ENCODE measurements around the gene WDR4.
A peak's percentile ranks its signal among the peaks of the same experiment; 100 is the strongest.

WDR4 gene

GRCh38 chr21:42853621-42854020 lies 25.7 kb downstream of the WDR4 start:
- no peak for DNase-seq (ENCODE audit: low read depth)

GRCh38 chr21:42852925-42853570 lies 26.3 kb downstream of the WDR4 start:
- TF ChIP-seq CTCF (IDR thresholded peaks at IDR 0.05; ENCODE audit: control insufficient read depth, insufficient read depth, low read depth, low read length, missing control alignments), result no peak
- DNase-seq (ENCODE audit: low read depth), result no peak
- H3K4me3 ChIP-seq (ENCODE audit: control insufficient read depth, low read depth, low read length), result no peak overlapping the region

More at GRCh38 chr21:42853621-42854020, 25.7 kb downstream of the WDR4 start:
- TF ChIP-seq CTCF (IDR thresholded peaks at IDR 0.05; ENCODE audit: control insufficient read depth, insufficient read depth, low read depth, low read length, missing control alignments), result no peak
- no peak overlapping the region for H3K4me3 ChIP-seq (ENCODE audit: control insufficient read depth, low read depth, low read length)

GRCh38 chr21:42851812-42852665 lies 27.3 kb downstream of the WDR4 start:
- no peak overlapping the region for H3K4me3 ChIP-seq (ENCODE audit: control insufficient read depth, low read depth, low read length)
- DNase-seq (ENCODE audit: low read depth), result no peak
- TF ChIP-seq CTCF (IDR thresholded peaks at IDR 0.05; ENCODE audit: control insufficient read depth, insufficient read depth, low read depth, low read length, missing control alignments), result no peak

- H3K4me3 ChIP-seq (ENCODE audit: control insufficient read depth, low read depth, low read length), result no peak overlapping the region
- no peak for DNase-seq (ENCODE audit: low read depth)
- TF ChIP-seq CTCF (IDR thresholded peaks at IDR 0.05; ENCODE audit: control insufficient read depth, insufficient read depth, low read depth, low read length, missing control alignments), result peak; percentile 36
These were observed 28.4 kb downstream of the WDR4 start for GRCh38 chr21:42850866-42851391.

- no peak for TF ChIP-seq CTCF (IDR thresholded peaks at IDR 0.05; ENCODE audit: control insufficient read depth, insufficient read depth, low read depth, low read length, missing control alignments)
- no peak for DNase-seq (ENCODE audit: low read depth)
These were observed 28.9 kb downstream of the WDR4 start for GRCh38 chr21:42850463-42850862.

GRCh38 chr21:42849759-42850412 lies 29.5 kb downstream of the WDR4 start:
- TF ChIP-seq CTCF (IDR thresholded peaks at IDR 0.05; ENCODE audit: control insufficient read depth, insufficient read depth, low read depth, low read length, missing control alignments), result no peak
- no peak for DNase-seq (ENCODE audit: low read depth)
- H3K4me3 ChIP-seq (ENCODE audit: control insufficient read depth, low read depth, low read length), result no peak overlapping the region

More at GRCh38 chr21:42850463-42850862, 28.9 kb downstream of the WDR4 start:
- no peak overlapping the region for H3K4me3 ChIP-seq (ENCODE audit: control insufficient read depth, low read depth, low read length)
